ENCODE results near the gene TOMM70. TPM values are rescaled to one million over a fixed set of nuclear protein-coding genes. Genes with fewer than 3 reads are reported as not detected.
A peak's percentile ranks its signal among the peaks of the same experiment; 100 is the strongest.

The TOMM70 gene
- total RNA-seq, 1 donor from 2014 or later = 54.4 TPM

DNA sequence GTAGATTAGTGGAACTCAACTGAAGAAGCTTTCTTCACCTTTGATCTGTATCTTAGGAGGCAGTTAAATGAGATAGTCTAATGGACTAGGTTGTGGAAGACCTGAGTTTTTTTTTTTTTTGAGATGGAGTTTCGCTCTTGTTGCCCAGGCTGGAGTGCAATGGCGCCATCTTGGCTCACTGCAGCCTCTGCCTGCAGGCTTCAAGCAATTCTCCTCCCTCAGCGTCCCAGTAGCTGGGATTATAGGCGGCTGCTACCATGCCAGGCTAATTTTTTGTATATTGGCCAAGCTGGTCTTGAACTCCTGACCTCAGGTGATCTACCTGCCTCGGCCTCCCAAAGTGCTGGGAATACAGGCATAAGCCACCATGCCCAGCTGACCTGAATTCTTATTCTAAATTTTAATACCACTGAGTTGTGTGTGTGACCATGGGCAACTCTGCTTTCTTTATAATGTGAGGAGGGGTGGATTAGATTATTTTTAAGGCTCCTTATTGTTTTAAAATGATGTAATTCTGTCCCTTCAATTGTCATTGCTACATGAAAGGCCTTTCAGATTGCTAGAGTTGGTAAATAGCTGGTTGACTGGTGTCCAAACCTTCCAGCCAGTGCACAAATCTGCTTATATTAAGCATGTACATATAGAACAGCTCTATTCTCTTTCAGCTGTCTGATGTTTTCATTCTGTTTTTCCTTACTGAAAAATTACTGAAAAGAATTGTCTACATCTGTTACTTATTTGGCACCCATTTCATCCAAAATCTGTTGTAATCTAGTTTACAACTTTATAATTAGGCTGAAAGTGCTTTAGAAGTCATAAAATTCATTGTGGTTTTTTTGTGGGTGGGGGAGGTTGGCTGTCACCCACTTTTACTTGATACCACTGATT lies 2.7 kb upstream of the TOMM70 start:
- H3K9me3 Mint-ChIP-seq = peaks cover 28% of the 10 kb centered on the region
- peaks cover 32% of the 10 kb centered on the region for H3K4me1 Mint-ChIP-seq (ENCODE audit: low read depth)
- H3K36me3 Mint-ChIP-seq (ENCODE audit: low read depth) = peaks cover 44% of the 10 kb centered on the region
- no peaks in the 10 kb centered on the region for H3K27me3 Mint-ChIP-seq (ENCODE audit: low read depth)
- no peak for DNase-seq (ENCODE audit: low spot score)
- no peak overlapping the region for H3K27ac Mint-ChIP-seq
- intact Hi-C loops (cut with micrococcal nuclease) = loop anchor here (5.0 to 10.0 kb wide), 6 partner anchors 86 to 1849 kb away; partner anchors contain the start of gene PCNP
- peak overlapping the region; percentile 90 for H3K4me3 Mint-ChIP-seq (ENCODE audit: low read depth)

DNA sequence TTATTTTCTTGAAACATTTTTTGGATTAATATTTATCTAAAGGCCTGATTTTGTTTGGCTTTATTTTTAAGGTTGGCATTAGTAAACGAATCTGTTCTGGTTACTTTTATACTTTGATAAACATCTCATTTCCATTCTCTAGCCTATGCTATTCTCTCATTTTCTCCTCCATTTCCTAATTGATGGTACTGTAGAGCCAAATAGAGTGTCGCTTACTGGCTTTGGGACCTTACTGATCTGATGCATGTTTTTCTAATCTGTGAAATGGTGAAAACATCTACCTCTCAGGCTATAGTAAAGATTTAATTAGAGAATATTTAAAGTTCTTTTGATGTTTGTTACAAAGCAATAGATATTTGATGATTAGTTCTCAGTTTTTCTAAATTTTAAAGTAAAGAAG lies 2.0 kb upstream of the TOMM70 start:
- DNase-seq (ENCODE audit: low spot score) = no peak
- peak overlapping the region; percentile 66 for H3K27ac Mint-ChIP-seq
- no peaks in the 10 kb centered on the region for H3K27me3 Mint-ChIP-seq (ENCODE audit: low read depth)
- intact Hi-C loops (cut with micrococcal nuclease) = loop anchor here (5.0 to 10.0 kb wide), 6 partner anchors 86 to 1848 kb away; partner anchors contain the start of gene PCNP
- peaks cover 42% of the 10 kb centered on the region for H3K36me3 Mint-ChIP-seq (ENCODE audit: low read depth)
- H3K4me1 Mint-ChIP-seq (ENCODE audit: low read depth) = peaks cover 35% of the 10 kb centered on the region
- H3K9me3 Mint-ChIP-seq = peaks cover 25% of the 10 kb centered on the region
- H3K4me3 Mint-ChIP-seq (ENCODE audit: low read depth) = peak overlapping the region; percentile 90

DNA sequence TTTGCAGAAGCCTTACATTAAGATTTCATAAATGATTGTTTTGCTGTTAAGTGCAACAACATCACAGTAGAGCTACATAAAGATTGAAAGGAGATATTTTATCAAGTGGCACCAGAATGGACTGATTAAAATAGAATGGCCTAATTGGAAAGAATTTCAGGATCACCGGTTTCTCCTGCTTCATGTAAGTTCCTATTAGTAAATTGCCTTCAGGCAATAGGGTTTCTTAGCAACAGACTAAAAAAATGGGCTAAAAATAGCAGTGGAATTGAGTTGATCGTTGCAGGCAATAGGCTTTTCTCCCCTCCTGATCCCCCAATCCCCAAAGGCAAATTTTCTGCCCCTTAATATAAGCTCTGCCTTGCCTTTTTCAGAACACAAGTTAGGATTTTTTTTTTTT lies 1.4 kb upstream of the TOMM70 start:
- Mint-ChIP-seq H3K4me3 (ENCODE audit: low read depth) (peak overlapping the region; percentile 90), H3K4me1 (ENCODE audit: low read depth) (peaks cover 35% of the 10 kb centered on the region), H3K9me3 (peaks cover 19% of the 10 kb centered on the region), H3K27me3 (ENCODE audit: low read depth) (no peaks in the 10 kb centered on the region), H3K27ac (peak overlapping the region; percentile 98), H3K36me3 (ENCODE audit: low read depth) (peaks cover 35% of the 10 kb centered on the region)
- DNase-seq (ENCODE audit: low spot score) = no peak
- intact Hi-C loops (cut with micrococcal nuclease) = loop anchor here (5.0 to 10.0 kb wide), 6 partner anchors 85 to 1847 kb away; partner anchors contain the start of gene PCNP

DNA sequence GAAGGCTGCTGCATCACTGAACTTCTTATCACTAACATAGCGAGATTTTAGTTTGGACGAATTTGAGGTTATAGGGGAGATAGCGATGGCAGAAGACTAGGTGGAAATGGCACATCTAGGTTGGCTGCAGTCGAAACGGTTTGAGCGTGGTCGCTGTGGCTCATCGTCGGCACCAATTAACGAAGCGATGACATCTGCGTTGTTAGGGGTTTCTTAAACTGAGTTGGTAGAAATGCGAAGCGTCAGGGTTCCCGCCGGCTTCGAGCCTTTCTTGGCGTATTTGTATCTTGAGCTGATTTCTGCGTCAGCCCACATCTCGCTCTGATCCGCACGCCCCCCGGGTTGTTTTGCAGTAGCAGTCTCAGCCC lies 769 bp upstream of the TOMM70 start:
- peaks cover 38% of the 10 kb centered on the region for H3K4me1 Mint-ChIP-seq (ENCODE audit: low read depth)
- peaks cover 13% of the 10 kb centered on the region for H3K9me3 Mint-ChIP-seq
- intact Hi-C loops (cut with micrococcal nuclease) = loop anchor here (1.0 to 10.0 kb wide), 14 partner anchors 67 to 1847 kb away; partner anchors contain the start of genes NIT2, PCNP, TBC1D23 and TFG
- peaks cover 34% of the 10 kb centered on the region for H3K36me3 Mint-ChIP-seq (ENCODE audit: low read depth)
- no peak for DNase-seq (ENCODE audit: low spot score)
- peak overlapping the region; percentile 98 for H3K27ac Mint-ChIP-seq
- no peaks in the 10 kb centered on the region for H3K27me3 Mint-ChIP-seq (ENCODE audit: low read depth)
- peak overlapping the region; percentile 90 for H3K4me3 Mint-ChIP-seq (ENCODE audit: low read depth)

DNA sequence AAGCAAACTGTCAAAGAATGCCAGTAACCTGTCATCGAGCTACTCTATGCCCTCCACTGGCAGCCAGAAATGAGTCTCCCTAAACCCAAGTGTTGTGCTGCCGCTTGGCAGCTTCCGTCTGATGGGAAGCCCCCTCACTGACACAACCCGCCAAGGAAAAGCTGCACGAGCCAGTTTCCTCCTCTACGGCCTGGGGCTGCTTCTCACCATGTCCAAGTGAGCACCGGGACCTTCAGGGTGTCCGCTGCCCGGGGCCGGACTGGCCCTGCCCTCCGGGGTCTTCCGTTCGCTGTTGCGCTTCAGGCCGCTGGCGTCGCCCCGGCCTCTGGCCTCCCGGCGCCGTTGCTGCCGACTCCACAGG lies 490 bp downstream of the TOMM70 start:
- intact Hi-C loops (cut with micrococcal nuclease) = loop anchor here (2.0 to 10.0 kb wide), 9 partner anchors 83 to 1846 kb away; partner anchors contain the start of genes PCNP and ZBTB11
- Mint-ChIP-seq H3K9me3 (peaks cover 8% of the 10 kb centered on the region), H3K4me1 (ENCODE audit: low read depth) (peaks cover 42% of the 10 kb centered on the region), H3K27ac (peak overlapping the region; percentile 78), H3K27me3 (ENCODE audit: low read depth) (no peaks in the 10 kb centered on the region), H3K36me3 (ENCODE audit: low read depth) (peaks cover 35% of the 10 kb centered on the region), H3K4me3 (ENCODE audit: low read depth) (peak overlapping the region; percentile 90)
- peak; percentile 34 for DNase-seq (ENCODE audit: low spot score)

DNA sequence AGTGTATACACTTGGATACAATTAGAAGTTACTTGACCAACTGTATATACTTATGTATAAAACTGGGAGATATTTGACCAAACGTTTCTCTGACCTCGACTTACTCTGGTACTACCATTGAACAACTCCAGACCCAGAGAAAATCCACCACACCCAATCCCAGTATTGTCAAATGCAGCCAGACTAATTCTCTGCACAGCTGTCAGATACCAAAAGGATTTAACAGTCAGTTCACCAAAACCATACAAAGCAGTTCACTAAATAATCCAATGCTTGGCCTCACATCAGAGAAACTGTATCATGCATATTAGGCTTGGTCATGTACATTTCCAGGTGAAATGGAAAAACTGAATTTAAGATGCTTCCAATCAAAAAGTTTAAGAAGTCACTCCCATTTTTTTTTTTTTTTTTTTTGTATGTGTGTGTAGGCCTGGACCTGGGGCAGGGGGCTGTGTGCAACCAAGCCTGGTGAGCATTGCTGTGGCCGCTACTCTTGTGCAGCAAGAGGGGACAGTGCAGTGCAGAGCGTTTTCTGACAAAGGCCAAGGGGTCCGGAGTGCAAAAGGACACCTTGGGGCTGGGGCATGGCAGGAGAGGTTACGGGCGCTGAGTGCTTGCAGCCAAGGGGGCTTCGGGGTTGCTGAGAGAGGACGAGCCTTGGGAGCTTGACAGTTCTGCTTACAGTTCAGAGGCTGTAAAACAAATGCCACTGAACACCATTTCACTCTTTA lies 1.4 kb downstream of the TOMM70 start:
- intact Hi-C loops (cut with micrococcal nuclease) = loop anchor here (2.0 to 10.0 kb wide), 9 partner anchors 82 to 1845 kb away; partner anchors contain the start of genes PCNP and ZBTB11
- H3K4me1 Mint-ChIP-seq (ENCODE audit: low read depth) = peaks cover 39% of the 10 kb centered on the region
- H3K27me3 Mint-ChIP-seq (ENCODE audit: low read depth) = no peaks in the 10 kb centered on the region
- peak overlapping the region; percentile 78 for H3K27ac Mint-ChIP-seq
- DNase-seq (ENCODE audit: low spot score) = no peak
- peaks cover 31% of the 10 kb centered on the region for H3K36me3 Mint-ChIP-seq (ENCODE audit: low read depth)
- peak overlapping the region; percentile 90 for H3K4me3 Mint-ChIP-seq (ENCODE audit: low read depth)
- peaks cover 3% of the 10 kb centered on the region for H3K9me3 Mint-ChIP-seq

DNA sequence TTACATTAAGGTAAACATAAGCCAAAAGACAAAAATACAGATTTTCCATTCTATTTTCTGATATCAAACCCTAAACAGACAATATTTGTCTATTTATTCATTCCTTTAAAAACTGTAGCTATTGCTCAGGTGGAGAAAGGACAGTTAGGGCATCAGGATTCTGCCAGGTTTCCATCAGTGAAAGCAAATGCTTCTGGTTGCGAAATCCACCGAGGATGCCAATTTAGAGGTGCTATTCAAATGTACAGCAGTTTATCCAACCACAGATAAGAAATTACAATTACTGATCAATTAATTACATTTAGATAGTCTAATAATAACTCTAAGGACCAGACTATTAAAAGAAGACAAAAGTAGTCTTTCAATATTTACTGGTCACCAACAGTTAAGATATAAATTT lies 3.9 kb downstream of the TOMM70 start:
- Mint-ChIP-seq H3K27ac (no peak overlapping the region), H3K9me3 (no peaks in the 10 kb centered on the region), H3K36me3 (ENCODE audit: low read depth) (peaks cover 34% of the 10 kb centered on the region), H3K27me3 (ENCODE audit: low read depth) (no peaks in the 10 kb centered on the region), H3K4me1 (ENCODE audit: low read depth) (peaks cover 28% of the 10 kb centered on the region), H3K4me3 (ENCODE audit: low read depth) (no peak overlapping the region)
- intact Hi-C loops (cut with micrococcal nuclease) = no loop called here
- no peak for DNase-seq (ENCODE audit: low spot score)

DNA sequence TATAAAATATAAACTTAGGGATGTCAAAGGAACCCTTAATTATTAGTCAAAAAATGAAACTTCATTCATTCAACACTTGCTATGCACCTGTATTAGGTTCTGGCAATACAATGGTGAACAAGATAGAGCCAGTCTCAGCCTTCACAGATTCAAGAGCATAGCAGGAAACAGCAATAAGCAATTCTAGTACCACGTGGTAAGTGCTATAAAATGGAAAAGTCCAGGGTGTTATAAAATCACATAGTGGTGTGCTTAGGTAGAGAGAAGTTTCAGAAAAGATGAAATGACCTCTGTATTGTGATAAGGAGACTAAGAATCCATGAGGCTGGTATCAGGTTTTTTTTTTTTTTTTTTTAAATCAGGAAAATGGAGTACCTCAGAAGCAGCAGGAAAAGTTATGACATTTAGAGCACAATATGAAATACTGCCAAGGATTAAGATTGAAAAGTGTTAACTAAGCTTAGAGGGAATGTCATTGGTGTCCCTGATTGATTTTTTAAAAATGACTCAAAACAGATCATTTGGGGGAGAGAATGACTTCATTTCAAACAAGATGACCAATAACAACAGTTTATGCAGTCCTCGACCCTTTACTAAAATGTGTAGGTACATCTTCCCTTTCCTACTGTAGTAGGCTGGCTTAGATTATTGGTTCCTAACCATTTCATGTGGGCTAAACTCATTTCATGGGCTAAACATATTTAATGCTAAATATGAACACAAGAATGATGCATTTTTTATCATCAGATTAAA lies 5.0 kb downstream of the TOMM70 start:
- no peak for DNase-seq (ENCODE audit: low spot score)
- Mint-ChIP-seq H3K27ac (peak overlapping the region; percentile 30), H3K27me3 (ENCODE audit: low read depth) (no peaks in the 10 kb centered on the region), H3K4me3 (ENCODE audit: low read depth) (no peak overlapping the region), H3K9me3 (no peaks in the 10 kb centered on the region), H3K36me3 (ENCODE audit: low read depth) (peaks cover 36% of the 10 kb centered on the region), H3K4me1 (ENCODE audit: low read depth) (peaks cover 27% of the 10 kb centered on the region)
- intact Hi-C loops (cut with micrococcal nuclease) = no loop called here

DNA sequence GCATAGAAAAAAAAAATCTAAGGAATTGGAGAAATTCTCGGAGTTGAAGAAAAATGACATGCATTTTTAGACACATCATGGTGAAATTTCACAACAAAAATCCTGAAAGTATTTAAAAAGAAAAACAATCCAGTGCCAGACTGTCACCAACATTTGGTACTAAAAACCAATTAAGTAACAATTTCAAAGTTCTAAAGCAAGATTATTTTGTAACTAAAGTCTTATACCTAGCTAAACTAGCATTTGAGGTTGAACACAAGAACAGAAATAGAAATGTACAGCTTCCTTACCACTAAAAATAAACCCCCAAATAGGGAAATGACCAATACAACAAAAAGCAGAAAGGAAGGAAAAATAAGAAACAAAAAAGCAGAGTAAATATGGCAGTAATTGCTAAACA lies 11.9 kb downstream of the TOMM70 start:
- peaks cover 5% of the 10 kb centered on the region for H3K4me1 Mint-ChIP-seq (ENCODE audit: low read depth)
- H3K9me3 Mint-ChIP-seq = peaks cover 15% of the 10 kb centered on the region
- no peak for DNase-seq (ENCODE audit: low spot score)
- intact Hi-C loops (cut with micrococcal nuclease) = no loop called here
- no peak overlapping the region for H3K4me3 Mint-ChIP-seq (ENCODE audit: low read depth)
- H3K36me3 Mint-ChIP-seq (ENCODE audit: low read depth) = peaks cover 66% of the 10 kb centered on the region
- H3K27me3 Mint-ChIP-seq (ENCODE audit: low read depth) = no peaks in the 10 kb centered on the region
- H3K27ac Mint-ChIP-seq = no peak overlapping the region

DNA sequence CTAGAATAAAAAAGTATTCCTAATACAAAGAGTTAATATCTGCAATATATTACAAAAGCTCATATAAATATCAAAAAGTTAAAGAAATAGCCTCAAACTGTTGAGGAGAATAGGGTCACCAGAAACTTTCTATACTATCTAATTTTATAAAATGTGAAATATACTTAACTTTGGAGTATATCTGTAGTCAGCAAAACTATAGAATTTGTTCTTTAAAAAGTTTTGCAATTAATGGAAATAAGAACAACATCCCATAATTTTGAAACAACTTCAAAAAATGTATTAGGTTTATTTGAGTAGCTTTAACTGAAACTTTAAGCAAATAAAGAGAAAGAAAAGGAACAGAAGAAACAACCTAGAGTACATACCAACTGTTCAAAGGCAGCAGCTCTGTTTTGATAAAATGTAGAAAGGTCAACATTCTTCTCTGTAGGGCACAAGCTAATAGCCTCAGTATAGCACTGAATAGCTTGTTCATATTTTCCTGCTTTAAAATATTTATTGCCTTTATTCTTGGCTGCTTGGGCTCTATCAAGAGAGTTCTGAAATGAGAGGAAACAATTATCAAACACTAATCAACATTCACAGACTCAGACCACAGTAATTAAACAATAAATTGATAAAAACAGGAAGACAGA lies 14.3 kb downstream of the TOMM70 start:
- Mint-ChIP-seq H3K27ac (no peak overlapping the region), H3K4me3 (ENCODE audit: low read depth) (no peak overlapping the region), H3K27me3 (ENCODE audit: low read depth) (no peaks in the 10 kb centered on the region), H3K4me1 (ENCODE audit: low read depth) (peaks cover 6% of the 10 kb centered on the region), H3K9me3 (peaks cover 15% of the 10 kb centered on the region), H3K36me3 (ENCODE audit: low read depth) (peaks cover 70% of the 10 kb centered on the region)
- DNase-seq (ENCODE audit: low spot score) = no peak
- intact Hi-C loops (cut with micrococcal nuclease) = no loop called here

DNA sequence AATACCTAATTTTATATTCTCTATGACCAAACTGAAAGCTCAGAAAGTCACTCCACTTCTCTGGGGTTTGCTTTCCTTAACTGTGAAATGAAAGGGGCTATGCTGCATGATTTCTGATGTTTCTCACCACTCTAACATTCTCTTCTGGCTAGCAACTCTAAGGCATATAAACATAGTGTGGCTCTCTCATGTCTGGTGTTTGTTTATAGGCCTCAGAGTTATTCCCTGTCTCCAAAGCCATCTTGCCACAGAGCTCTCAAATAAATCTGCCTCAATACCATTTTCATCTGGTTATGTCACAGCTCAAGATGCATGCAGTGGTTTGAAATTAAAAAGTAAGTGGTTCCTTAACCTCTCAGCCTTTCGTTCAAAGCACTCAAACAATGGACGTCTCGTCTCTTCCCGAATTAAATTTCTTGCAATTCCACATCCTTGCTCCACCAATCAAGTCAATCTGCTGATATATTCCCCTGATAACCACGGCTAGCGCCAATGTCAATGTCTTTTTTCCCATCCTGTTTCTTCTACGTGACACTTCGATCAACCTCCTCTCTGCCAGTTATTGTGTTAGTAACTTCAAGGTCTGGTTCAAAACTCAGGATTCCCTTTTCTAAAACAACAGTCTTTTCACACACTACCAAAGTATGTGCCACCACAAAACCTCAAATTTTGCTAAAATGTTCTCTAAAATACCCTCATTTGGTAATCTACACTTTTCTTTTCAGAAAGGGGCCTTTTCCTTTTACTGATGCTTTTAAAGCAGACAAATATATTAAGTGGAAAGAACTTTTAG lies 16.0 kb downstream of the TOMM70 start:
- H3K4me3 Mint-ChIP-seq (ENCODE audit: low read depth) = no peak overlapping the region
- no peak for DNase-seq (ENCODE audit: low spot score)
- peaks cover 76% of the 10 kb centered on the region for H3K36me3 Mint-ChIP-seq (ENCODE audit: low read depth)
- H3K9me3 Mint-ChIP-seq = peaks cover 15% of the 10 kb centered on the region
- intact Hi-C loops (cut with micrococcal nuclease) = no loop called here
- no peaks in the 10 kb centered on the region for H3K27me3 Mint-ChIP-seq (ENCODE audit: low read depth)
- no peak overlapping the region for H3K27ac Mint-ChIP-seq
- peaks cover 7% of the 10 kb centered on the region for H3K4me1 Mint-ChIP-seq (ENCODE audit: low read depth)

Measured in activated T-helper 2 cell treated with anti-CD3 and anti-CD28 coated beads, Interferon-gamma antibody, Interleukin-2, Interleukin-4, amounts not matched to agents 10 μg/mL and 5 μg/mL and 100 μg/mL, durations not matched to agents 14 hours and 24 hours and 36 hours (primary cell).